M059J (cell line): ENCODE results near the gene MRPS5. TPM values are rescaled to one million over a fixed set of nuclear protein-coding genes. Genes with fewer than 3 reads are reported as not detected.
A peak's percentile ranks its signal among the peaks of the same experiment; 100 is the strongest.
"Not testable (repeated sequence)": the region's sequence is repeated elsewhere in the genome, so short reads cannot be mapped to it uniquely, and the experiment has no call there.

Experiments
- DNase-seq: peaks from one replicate; pipeline ENCODE4 v3.0.0-alpha.2; 2012; ENCODE audit warnings: low read depth
- total RNA-seq: library from RNA; depleted of rRNA; stranded (reverse); fragments of >200 nt; shearing (Covaris generic); gene quantifications from 2 replicates; pipeline ENCODE4 v1.2.3, GENCODE V29; 2014; rRNA removed

Gene MRPS5
- 66.4 and 66.8 TPM in 2 replicates for total RNA-seq

DNA sequence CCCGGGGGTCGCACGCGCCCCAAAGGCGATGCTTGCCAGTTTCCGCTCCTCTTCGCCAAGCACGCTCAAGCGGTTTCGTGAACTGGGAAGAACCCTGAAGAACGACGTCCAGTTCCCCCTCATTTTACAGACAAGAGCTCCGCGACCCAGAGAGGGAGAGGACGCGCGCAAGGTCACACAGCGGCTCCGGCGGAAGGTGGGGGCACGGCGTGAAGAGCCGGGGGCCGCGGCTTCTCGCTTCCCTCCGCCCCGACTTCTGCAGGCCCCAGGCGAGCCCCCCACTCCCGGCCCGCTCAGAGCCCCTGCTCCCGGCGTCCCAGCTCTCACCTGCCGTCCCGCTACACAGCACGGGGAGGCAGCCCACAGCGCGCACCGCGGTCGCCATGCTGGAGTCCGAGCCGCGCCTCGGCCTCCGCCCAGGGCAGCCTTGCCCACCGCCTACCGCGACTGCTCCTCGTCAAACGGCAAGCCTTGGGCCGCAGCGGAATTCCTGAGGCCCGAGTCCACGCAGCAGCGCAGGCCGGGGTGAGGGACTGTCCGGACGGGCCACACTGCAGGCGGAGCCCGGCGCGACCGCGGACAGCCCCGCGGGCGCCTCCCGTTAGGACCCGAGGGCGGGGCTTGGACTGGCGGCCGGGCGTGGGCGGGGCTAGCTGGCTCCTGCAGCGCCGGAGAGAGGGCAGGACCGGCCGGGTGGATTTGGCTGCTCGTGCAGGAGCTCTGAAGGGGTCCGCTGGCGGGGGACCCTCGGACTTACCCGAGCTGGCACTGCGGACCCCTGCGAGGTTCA lies at the start of gene MRPS5:
TSS of gene MRPS5 (minus strand) at position 402 of the 790 bp plus-strand sequence. CDS start at position 385, 17 bp downstream.
- peak; percentile 64 for DNase-seq

- no peak for DNase-seq
Measured at GRCh38 chr2:95166065-95166763, 44.6 kb upstream of the MRPS5 start.

GRCh38 chr2:95165371-95166064 lies 43.9 kb upstream of the MRPS5 start, which contains the start of gene ZNF2:
TSS of gene ZNF2 (plus strand) at chr2:95165809. CDS start at chr2:95176227, 10,418 bp downstream.
- peak; percentile 97 for DNase-seq

- DNase-seq = no peak
Measured at GRCh38 chr2:95165030-95165370, 43.4 kb upstream of the MRPS5 start.

DNA sequence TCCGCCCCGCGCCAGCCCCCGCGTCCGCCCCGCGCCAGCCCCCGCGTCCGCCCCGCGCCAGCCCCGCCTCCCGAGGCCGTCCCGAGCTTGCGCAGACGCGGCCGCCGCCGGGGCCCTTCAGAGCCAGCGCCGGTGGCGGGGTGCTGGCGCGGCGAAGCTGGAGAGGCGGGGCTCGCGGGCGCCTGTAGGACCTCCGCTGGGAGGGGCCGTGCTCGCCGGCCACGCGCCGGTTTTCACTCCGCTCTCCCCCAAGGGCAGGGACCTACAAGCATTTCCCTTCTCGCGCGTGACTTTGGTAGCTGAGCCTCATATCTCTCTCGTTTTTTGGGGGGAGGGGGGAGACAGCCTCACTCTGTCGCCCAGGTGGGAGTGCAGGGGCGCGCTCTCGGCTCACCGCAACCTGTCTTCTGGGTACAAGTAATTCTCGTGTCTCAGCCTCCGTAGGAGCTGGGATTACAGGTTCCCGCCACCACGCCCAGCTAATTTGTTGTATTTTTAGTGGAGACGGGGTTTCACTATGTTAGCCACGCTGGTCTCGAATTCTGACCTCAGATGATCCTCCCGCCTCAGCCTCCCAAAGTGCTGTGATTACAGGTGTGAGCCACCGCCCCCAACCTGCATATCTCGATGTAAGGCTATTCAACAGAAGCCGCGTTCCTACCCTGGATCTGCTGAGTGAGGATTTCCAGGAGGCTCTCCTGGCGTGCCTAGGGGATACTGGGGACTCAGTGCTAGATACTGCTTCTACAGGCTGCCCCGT lies 38.3 kb upstream of the MRPS5 start, which contains the start of gene ZNF514:
TSS of gene ZNF514 (minus strand) at position 159 of the 760 bp plus-strand sequence. CDS start 6,595 bp downstream, outside the sequence.
- peak; percentile 58 for DNase-seq

- peak; percentile 42 for DNase-seq
Measured at GRCh38 chr2:95158891-95159619, 37.4 kb upstream of the MRPS5 start.

- DNase-seq = peak; percentile 4
Measured at GRCh38 chr2:95158441-95158840, 36.8 kb upstream of the MRPS5 start.

- DNase-seq = no peak
Measured at GRCh38 chr2:95149397-95149984, 27.9 kb upstream of the MRPS5 start.

GRCh38 chr2:95143838-95144237 lies 22.2 kb upstream of the MRPS5 start:
- no peak for DNase-seq

DNA sequence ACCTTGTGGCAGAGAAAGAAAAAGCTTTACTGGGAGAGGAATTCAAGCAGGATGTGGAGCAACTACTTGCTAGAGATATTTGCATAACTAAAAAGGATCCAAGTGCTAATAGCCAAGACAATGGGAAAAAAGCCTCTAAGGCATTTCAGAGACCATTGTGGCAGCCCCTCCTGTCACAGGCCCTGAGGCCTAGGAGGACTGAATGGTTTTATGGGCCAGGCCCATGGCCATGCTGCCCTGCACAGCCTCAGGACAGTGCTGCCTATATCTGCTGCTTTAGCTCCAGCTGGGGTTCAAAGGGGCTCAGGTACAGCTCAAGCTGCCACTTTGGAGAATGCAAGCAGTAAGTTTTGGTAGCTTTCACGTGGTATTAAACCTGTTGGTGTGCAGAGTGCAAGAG lies 17.1 kb upstream of the MRPS5 start:
- DNase-seq = no peak

DNA sequence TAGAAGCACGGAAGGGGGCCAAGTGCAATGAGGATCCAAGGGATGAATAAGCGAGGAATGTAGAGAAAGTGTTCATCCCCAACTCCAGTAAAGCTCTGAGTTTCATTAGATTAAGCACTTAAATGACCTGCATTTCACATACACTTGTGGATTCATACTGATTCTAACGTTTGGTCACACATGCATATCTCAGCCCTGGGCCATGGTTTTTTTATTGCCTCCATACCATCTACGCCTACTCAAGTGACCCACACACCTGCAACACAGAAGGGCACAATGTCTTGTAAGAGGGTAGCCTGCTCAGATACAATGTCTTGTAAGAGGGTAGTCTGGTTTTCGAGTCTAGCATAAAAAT lies 566 bp upstream of the MRPS5 start:
- DNase-seq = no peak

DNA sequence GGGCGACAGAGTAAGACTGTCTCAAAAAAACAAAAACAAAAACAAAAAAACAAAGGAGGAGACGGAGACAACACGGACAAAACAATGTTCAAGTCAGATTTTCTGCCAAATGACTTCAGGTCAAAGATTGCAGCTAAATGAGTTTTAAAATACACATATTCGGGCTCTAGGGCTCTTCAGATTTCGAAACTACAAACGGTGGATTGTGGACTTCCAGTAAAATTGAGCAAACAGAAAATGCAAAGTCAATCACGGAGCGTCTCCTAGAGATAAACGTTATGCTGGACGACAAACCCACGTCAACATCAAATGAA lies 558 bp downstream of the MRPS5 start:
- no peak for DNase-seq

DNA sequence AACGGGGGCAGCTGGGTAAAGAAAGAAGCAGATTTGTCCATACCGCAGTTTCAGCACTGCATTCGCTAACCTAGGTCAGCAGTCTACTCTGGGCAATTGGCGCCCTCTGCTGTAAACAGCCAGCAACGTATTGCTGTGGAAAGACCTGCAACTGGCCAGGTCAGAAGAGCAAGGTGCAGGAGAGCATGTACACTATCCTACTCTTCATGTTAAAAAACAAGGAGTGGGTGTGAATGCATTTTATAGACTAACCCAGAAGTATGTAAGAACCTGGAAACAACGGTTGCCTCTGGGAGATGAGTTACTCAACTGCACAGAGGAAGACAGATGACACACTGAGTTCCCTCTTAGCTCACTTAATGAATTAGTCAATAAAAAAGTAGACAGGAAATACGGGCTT lies 6.2 kb downstream of the MRPS5 start:
- DNase-seq = peak; percentile 55

GRCh38 chr2:95113464-95113863 lies 8.1 kb downstream of the MRPS5 start:
- DNase-seq = no peak

DNA sequence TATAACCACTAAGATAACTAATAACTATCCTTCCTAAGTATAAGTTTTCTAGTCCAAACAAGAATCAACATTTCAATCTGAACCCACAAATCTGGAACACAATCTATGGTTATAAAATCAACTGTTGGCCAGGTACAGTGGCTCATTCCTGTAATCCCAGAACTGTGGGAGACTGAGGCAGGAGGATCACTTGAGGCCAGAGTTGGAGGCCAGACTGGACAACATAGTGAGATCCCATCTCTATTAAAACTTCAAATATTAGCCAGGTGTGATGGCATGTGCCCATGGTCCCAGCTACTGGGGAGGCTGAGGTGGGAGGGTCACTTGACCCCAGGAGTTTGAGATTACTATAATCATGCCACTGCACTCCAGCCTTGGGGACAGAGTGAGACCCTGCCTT lies 11.2 kb downstream of the MRPS5 start:
- DNase-seq = no peak

GRCh38 chr2:95109260-95109659 lies 12.3 kb downstream of the MRPS5 start:
- no peak for DNase-seq

DNA sequence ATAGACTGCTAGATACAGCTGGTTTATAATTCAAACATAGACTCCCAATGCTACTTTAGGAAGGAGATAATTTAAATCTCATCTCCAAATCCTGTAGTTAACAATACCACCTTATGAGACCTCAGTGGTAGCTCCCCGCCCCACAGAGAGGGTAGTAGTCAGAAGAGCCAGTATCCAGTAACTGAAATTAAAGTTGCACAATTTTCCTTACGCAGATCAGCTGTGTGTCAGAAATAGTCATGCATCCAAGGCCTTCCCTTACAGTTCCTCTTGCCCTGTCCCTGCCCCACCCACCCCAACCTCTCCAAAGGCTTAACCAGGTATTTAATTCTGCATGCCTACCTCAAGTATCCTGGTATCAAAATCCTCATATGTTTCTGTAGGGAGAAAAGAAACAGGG lies 15.5 kb downstream of the MRPS5 start:
- DNase-seq = no peak

DNA sequence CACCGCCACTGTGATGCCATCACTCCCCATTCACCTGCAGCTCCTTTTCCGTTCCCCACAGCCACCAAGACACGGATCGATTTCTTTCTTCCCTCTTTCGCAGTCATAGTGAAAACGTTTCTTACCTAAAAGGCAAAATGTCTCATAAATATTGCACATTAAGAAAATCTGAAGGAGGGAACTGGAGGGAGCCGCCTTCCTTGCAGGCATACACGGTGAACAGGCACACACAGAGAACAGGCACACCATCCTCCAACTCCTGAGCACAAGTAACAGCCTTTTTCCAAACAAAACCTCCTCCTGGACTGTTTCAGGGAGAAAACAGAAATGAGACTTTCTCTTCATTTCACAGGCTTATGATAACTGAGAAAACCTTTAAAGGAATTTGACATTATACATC lies 17.0 kb downstream of the MRPS5 start:
- DNase-seq = no peak

GRCh38 chr2:95099910-95100309 lies 21.7 kb downstream of the MRPS5 start:
- no peak for DNase-seq

GRCh38 chr2:95098273-95098672 lies 23.3 kb downstream of the MRPS5 start:
- not testable (repeated sequence) for DNase-seq
